Peyer's patch (tissue), 4 donors: ENCODE measurements around the gene ALOXE3. TPM values are rescaled to one million over a fixed set of nuclear protein-coding genes. Genes with fewer than 3 reads are reported as not detected.

ENCODE experiments used
- DNase-seq, 3 donors: peaks; one replicate each; pipeline ENCODE4 v3.0.0-alpha.2; 2017 to 2019
- H3K27ac ChIP-seq, 4 donors: fragments of 200-600 bp; sonication (generic); one replicate each; pipeline ENCODE4 v1.5.1; 2016 to 2019
- H3K27me3 ChIP-seq, 2 donors: fragments of 200-600 bp; sonication (generic); one replicate each; pipeline ENCODE4 v1.5.1; 2019
- H3K36me3 ChIP-seq, 3 donors: fragments of 200-600 bp; sonication (generic); one replicate each; pipeline ENCODE4 v1.5.1; 2016 to 2019
- H3K4me1 ChIP-seq, 4 donors: fragments of 200-600 bp; sonication (generic); one replicate each; pipeline ENCODE4 v1.5.1; 2016 to 2019
- H3K4me3 ChIP-seq, 4 donors: fragments of 200-600 bp; sonication (generic); 1 replicate in 3 of 4; 2 replicates in 1 of 4; pipeline ENCODE4 v1.5.1; 2016 to 2019; ENCODE audit warnings: mild to moderate bottlenecking in 1 of 4
- H3K9me3 ChIP-seq, 4 donors: fragments of 200-600 bp; sonication (generic); one replicate each; pipeline ENCODE4 v1.5.1; 2016 to 2019; ENCODE audit warnings: mild to moderate bottlenecking in 1 of 4
- POLR2A ChIP-seq, 2 donors: fragments of 450-650 bp; IDR thresholded peaks; one replicate each; pipeline ENCODE4 v1.5.1; 2017; ENCODE audit warnings: antibody characterized with exemption in 2 of 2, mild to moderate bottlenecking in 2 of 2, moderate library complexity in 2 of 2
- total RNA-seq, 4 donors: library from RNA; depleted of rRNA; stranded (reverse); fragments of >200 nt; gene quantifications; one replicate each; pipeline ENCODE4 v1.1.0, GENCODE V29; 2016
- TF ChIP-seq, protein P1 (sequence below), 6 experiments: fragments of 450-650 bp in 4 of 6; fragments of 200-600 bp in 2 of 6; sonication (generic) in 1 of 6; IDR thresholded peaks; one replicate each; pipeline ENCODE4 v1.5.1; 2017 to 2019; ENCODE audit warnings: antibody characterized with exemption in 6 of 6, mild to moderate bottlenecking in 3 of 6, moderate library complexity in 1 of 6

The ALOXE3 gene
- total RNA-seq, 4 donors from 2014 or later = not detected

DNA sequence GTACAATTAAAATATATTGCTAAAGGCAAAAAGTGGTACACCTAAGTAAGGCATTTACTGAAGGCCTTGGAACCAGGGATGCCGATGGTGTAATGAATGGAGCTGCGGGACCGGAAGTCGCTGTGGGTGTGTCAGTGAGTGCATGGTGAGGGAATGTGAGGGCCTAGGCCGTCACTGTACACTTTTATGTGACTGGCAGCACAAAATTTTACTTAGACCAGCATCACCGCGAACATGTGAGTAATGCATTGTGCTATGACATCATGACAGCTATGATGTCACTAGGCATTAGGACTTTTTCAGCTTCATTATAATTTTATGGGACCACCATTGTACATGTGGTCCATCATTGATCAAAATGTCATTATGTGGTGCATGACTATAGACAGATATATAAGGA lies 64.7 kb downstream of the ALOXE3 start:
- no peak for TF ChIP-seq POLR2A (IDR thresholded peaks at IDR 0.05)
- TF ChIP-seq, protein P1, sequence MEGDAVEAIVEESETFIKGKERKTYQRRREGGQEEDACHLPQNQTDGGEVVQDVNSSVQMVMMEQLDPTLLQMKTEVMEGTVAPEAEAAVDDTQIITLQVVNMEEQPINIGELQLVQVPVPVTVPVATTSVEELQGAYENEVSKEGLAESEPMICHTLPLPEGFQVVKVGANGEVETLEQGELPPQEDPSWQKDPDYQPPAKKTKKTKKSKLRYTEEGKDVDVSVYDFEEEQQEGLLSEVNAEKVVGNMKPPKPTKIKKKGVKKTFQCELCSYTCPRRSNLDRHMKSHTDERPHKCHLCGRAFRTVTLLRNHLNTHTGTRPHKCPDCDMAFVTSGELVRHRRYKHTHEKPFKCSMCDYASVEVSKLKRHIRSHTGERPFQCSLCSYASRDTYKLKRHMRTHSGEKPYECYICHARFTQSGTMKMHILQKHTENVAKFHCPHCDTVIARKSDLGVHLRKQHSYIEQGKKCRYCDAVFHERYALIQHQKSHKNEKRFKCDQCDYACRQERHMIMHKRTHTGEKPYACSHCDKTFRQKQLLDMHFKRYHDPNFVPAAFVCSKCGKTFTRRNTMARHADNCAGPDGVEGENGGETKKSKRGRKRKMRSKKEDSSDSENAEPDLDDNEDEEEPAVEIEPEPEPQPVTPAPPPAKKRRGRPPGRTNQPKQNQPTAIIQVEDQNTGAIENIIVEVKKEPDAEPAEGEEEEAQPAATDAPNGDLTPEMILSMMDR (IDR thresholded peaks at IDR 0.05) = no peak
- Histone ChIP-seq H3K4me3 (no peak overlapping the region), H3K9me3 (no peaks in the 10 kb centered on the region), H3K36me3 (no peaks in the 10 kb centered on the region), H3K27me3 (no peaks in the 10 kb centered on the region), H3K4me1 (peaks cover 0 to 16% (median 4%) of the 10 kb centered on the region in 4 donors), H3K27ac (no peak overlapping the region)
- peak in 1 of 3 donors; percentile 7 for DNase-seq

DNA sequence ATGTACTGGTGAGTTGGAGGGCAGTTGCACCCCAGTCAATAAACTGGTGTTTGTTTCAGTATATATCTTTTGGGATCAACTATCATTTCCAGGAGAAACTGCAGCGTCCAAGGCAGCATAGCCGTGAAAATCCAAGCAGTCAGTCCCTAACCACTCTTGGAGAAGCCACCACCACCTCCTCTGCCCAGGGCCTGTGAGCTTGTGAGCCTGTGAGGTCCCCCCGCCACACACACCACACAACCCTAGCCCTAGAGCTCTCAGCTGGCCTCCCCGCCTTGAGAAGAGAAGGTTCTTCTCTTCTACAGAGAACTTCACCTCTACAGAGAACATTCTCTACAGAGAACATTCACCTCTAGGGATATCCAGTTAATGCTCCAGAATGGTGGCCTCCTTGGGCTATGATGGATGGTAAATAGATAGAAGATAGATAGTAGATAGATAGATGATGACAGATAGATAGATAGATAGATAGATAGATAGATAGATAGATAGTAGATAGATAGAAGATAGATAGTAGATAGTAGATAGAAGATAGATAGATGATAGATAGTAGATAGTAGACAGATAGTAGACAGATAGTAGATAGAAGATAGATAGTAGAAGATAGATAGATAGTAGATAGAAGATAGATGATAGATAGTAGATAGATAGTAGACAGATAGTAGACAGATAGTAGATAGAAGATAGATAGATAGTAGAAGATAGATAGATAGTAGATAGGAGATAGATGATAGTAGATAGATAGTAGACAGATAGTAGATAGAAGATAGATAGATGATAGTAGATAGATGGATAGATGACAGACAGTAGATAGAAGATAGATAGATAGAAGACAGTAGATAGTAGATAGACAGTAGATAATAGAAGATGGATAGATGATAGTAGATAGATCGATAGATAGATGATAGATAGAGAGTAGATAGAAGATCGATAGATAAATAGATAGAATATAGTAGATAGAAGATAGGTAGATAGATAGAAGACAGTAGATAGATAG lies 65.8 kb downstream of the ALOXE3 start:
- no peak for TF ChIP-seq POLR2A (IDR thresholded peaks at IDR 0.05)
- TF ChIP-seq, protein P1 (IDR thresholded peaks at IDR 0.05) = no peak
- Histone ChIP-seq H3K27ac (no peak overlapping the region), H3K4me1 (peaks cover 0 to 16% (median 4%) of the 10 kb centered on the region in 4 donors), H3K9me3 (no peaks in the 10 kb centered on the region), H3K36me3 (no peaks in the 10 kb centered on the region), H3K4me3 (no peak overlapping the region), H3K27me3 (no peaks in the 10 kb centered on the region)
- DNase-seq = no peak

DNA sequence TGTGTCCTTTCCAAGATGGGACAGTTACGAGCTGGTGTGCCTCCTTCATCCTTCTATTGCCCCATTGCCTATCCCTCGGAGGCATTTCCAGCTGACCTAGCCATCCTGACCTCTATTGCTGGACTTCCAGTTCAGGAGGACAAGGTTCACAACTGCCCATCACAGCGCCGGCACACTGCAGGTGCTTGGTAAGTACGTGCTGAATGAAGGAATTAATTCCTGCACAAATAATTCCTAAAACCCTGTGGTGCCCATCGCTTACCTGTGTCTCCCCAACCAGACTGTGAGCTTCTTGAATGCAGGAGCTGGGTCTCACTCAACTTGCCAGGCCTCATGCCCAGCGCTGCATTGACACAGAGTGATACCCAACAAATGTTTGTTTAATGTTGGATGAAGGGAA lies 66.5 kb downstream of the ALOXE3 start:
- no peaks in the 10 kb centered on the region for H3K9me3 ChIP-seq

DNA sequence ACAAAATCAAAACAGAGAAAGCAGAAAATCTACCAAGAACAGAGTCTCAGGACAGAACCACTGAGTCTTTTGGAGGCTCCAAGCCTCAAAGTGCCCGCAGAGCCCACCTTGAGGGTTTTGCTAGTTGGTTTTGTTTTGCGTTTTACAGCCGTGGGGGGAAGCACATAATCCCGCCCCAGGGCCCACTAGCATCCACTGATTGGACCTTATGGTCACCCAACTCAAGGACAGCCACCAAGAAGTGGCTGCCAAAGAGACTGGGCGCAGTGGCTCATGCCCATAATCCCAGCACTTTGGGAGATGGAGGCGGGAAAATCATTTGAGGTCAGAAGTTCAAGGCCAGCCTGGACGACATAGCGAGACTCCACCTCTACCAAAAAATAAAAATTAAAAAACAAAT lies 69.6 kb downstream of the ALOXE3 start:
- Histone ChIP-seq H3K9me3 (no peaks in the 10 kb centered on the region), H3K27me3 (no peaks in the 10 kb centered on the region), H3K36me3 (no peaks in the 10 kb centered on the region), H3K4me1 (no peaks in the 10 kb centered on the region), H3K27ac (no peak overlapping the region), H3K4me3 (no peak overlapping the region)
- DNase-seq = no peak
- TF ChIP-seq, protein P1 (IDR thresholded peaks at IDR 0.05) = no peak
- TF ChIP-seq POLR2A (IDR thresholded peaks at IDR 0.05) = no peak

More for the DNA sequence above, 66.5 kb downstream of the ALOXE3 start:
- Histone ChIP-seq H3K36me3 (no peaks in the 10 kb centered on the region), H3K4me1 (peaks cover 0 to 8% (median 2%) of the 10 kb centered on the region in 4 donors), H3K27me3 (no peaks in the 10 kb centered on the region), H3K4me3 (no peak overlapping the region), H3K27ac (no peak overlapping the region)
- TF ChIP-seq, protein P1 (IDR thresholded peaks at IDR 0.05) = no peak
- TF ChIP-seq POLR2A (IDR thresholded peaks at IDR 0.05) = no peak
- no peak for DNase-seq

DNA sequence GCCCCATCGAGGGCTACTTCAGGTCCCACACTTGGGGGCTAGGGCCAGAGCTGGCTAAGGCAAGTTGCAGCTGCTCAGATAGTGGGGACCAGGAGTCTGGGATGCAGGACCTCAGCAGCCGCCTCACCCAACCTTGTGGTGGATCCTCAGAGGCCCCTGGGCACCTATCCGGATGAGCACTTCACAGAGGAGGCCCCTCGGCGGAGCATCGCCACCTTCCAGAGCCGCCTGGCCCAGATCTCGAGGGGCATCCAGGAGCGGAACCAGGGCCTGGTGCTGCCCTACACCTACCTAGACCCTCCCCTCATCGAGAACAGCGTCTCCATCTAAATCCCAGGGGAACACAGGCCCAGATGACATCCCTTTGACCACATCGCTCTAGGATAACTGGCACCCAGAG lies 70.1 kb downstream of the ALOXE3 start:
- Histone ChIP-seq H3K4me1 (no peaks in the 10 kb centered on the region), H3K27ac (no peak overlapping the region), H3K36me3 (no peaks in the 10 kb centered on the region), H3K4me3 (no peak overlapping the region), H3K27me3 (no peaks in the 10 kb centered on the region), H3K9me3 (no peaks in the 10 kb centered on the region)
- DNase-seq = no peak
- TF ChIP-seq, protein P1 (IDR thresholded peaks at IDR 0.05) = no peak
- no peak for TF ChIP-seq POLR2A (IDR thresholded peaks at IDR 0.05)
